Measurements from ENCODE around the gene NRXN3. TPM values are rescaled to one million over a fixed set of nuclear protein-coding genes. Genes with fewer than 3 reads are reported as not detected.

The NRXN3 gene
- total and polyA plus RNA-seq, 2 of the 13 experiments (the other 11 are each of a cell fraction or from before 2014, with no cell fraction given), result 0.03 TPM; not detected in 1

GRCh38 chr14:78848234-78848820 is 678.2 kb downstream of the NRXN3 start:
- intact Hi-C loops (cut with micrococcal nuclease; ENCODE audit: unreplicated experiment), result no loop called here
- no peak for TF ChIP-seq PHF5A (CRISPR knock-in tag; IDR thresholded peaks at IDR 0.05; ENCODE audit: low read depth, unreplicated experiment)
- no peak for TF ChIP-seq ATF7-NPFF (CRISPR knock-in tag; IDR thresholded peaks at IDR 0.05; ENCODE audit: low read depth)
- no peak for TF ChIP-seq NFKBIZ (CRISPR knock-in tag; IDR thresholded peaks at IDR 0.05)
- TF ChIP-seq CBX2 (IDR thresholded peaks at IDR 0.05; ENCODE audit: low read depth, low read length), result no peak
- no peak for TF ChIP-seq CBX2 (CRISPR knock-in tag; IDR thresholded peaks at IDR 0.05; ENCODE audit: low read depth)
- peak; percentile 74 for TF ChIP-seq XRCC5 (optimal IDR thresholded peaks at IDR 0.05; ENCODE audit: low read length)
- no peak for TF ChIP-seq FOXP4 (CRISPR knock-in tag; IDR thresholded peaks at IDR 0.05)
- TF ChIP-seq NCOA2 (CRISPR knock-in tag; IDR thresholded peaks at IDR 0.05), result no peak
- TF ChIP-seq TEAD2 (CRISPR knock-in tag; IDR thresholded peaks at IDR 0.05), result no peak
- TF ChIP-seq TRIM22 (IDR thresholded peaks at IDR 0.05), result no peak
- TF ChIP-seq TEAD3 (CRISPR knock-in tag; optimal IDR thresholded peaks at IDR 0.05; ENCODE audit: borderline replicate concordance), result peak; percentile 100
- no peak for TF ChIP-seq ZNF580 (CRISPR knock-in tag; IDR thresholded peaks at IDR 0.05; ENCODE audit: borderline replicate concordance, low read depth)
- no peak for TF ChIP-seq RFX1 (IDR thresholded peaks at IDR 0.05)
- TF ChIP-seq MIER2 (CRISPR knock-in tag; IDR thresholded peaks at IDR 0.05), result peak; percentile 48; the same call in 1 of the 2 replicates
- no peak for TF ChIP-seq TP53 (CRISPR knock-in tag; conservative IDR thresholded peaks at IDR 0.05)
- no peak for TF ChIP-seq ZNF235 (CRISPR knock-in tag; IDR thresholded peaks at IDR 0.05; ENCODE audit: borderline replicate concordance)
- TF ChIP-seq ATRX (CRISPR knock-in tag; IDR thresholded peaks at IDR 0.05; ENCODE audit: borderline replicate concordance), result no peak
- TF ChIP-seq TRAFD1 (CRISPR knock-in tag; IDR thresholded peaks at IDR 0.05; ENCODE audit: borderline replicate concordance), result no peak
- no peak for TF ChIP-seq KDM6A (CRISPR knock-in tag; IDR thresholded peaks at IDR 0.05; ENCODE audit: low read depth)
- TF ChIP-seq ZNF891 (CRISPR knock-in tag; IDR thresholded peaks at IDR 0.05), result no peak
- TF ChIP-seq ZNF549 (CRISPR knock-in tag; IDR thresholded peaks at IDR 0.05), result no peak

More at GRCh38 chr14:78848234-78848820, 678.2 kb downstream of the NRXN3 start:
- CTCF ChIA-PET (ENCODE audit: low intra/inter-chr PET ratio, low total read pairs), result no interaction called here
- H3K79me2 ChIP-seq (ENCODE audit: insufficient read depth, low read length), result no peaks in the 10 kb centered on the region
- no peaks in the 10 kb centered on the region for H4K20me1 ChIP-seq (ENCODE audit: insufficient read depth, low read length)
- POLR2A ChIA-PET, result no interaction called here
- no peak overlapping the region for H3K27ac ChIP-seq (ENCODE audit: extremely low read length, insufficient read depth, low read length)
- ATAC-seq (peak; percentile 91), DNase-seq (ENCODE audit: low spot score) (peak; percentile 29), FAIRE-seq (peak; percentile 53)
- no peaks in the 10 kb centered on the region for H3K27me3 ChIP-seq (ENCODE audit: control insufficient read depth in 1 of 2, insufficient read depth in 2 of 2, low read length in 2 of 2)
- no peaks in the 10 kb centered on the region for H3K9me3 ChIP-seq (ENCODE audit: low read length)
- H3K4me1 ChIP-seq (ENCODE audit: insufficient read depth, low read length), result no peaks in the 10 kb centered on the region
- BruUV-seq (replicated peaks), result no TSS peak
- H2AFZ ChIP-seq (ENCODE audit: low read length), result no peak overlapping the region
- in situ Hi-C loops (cut with HindIII; ENCODE audit: extremely low pct_ligation_motif_present, low pct_unique_long_range_greater_than_20kb), result loop anchor here (25.0 kb wide), 2 partner anchors 686 to 836 kb away; partner anchors contain the start of gene NRXN3
- 2% methylated on average over 6 of the region's 6 CpGs for WGBS (ENCODE audit: low lambda C conversion rate)
- no peak overlapping the region for H3K4me2 ChIP-seq (ENCODE audit: low read depth, low read length)
- H3K36me3 ChIP-seq (replicated peaks in 1 of 2; ENCODE audit: control insufficient read depth in 1 of 2, insufficient read depth in 2 of 2, low read length in 2 of 2), result no peaks in the 10 kb centered on the region
- H3K9ac ChIP-seq (ENCODE audit: insufficient read depth, low read depth, low read length), result no peak overlapping the region
- no peak overlapping the region for H3K4me3 ChIP-seq (replicated peaks in 1 of 3; ENCODE audit: insufficient read depth in 1 of 3, low read depth in 2 of 3, low read length in 3 of 3)

Measured in HepG2 (cell line).